Stimulated activated CD4-positive, alpha-beta T cell treated with anti-CD3 and anti-CD28 coated beads, TNF-alpha, amount 100 ng/mL, for 24 hours (primary cell): Measurements from ENCODE around the gene THRB.
"Not testable (repeated sequence)": the region's sequence is repeated elsewhere in the genome, so short reads cannot be mapped to it uniquely, and the experiment has no call there.

ENCODE experiments used
- DNase-seq, 3 experiments: peaks; one replicate each; pipeline ENCODE4 v3.0.0-alpha.2; 2020; ENCODE audit warnings: low read depth in 3 of 3

The THRB gene

GRCh38 chr3:24405057-24405456 lies 89.6 kb downstream of the THRB start:
- no peak for DNase-seq

- DNase-seq: no peak
These were observed 92.9 kb downstream of the THRB start for GRCh38 chr3:24401811-24402185.

- no peak for DNase-seq
These were observed 93.4 kb downstream of the THRB start for GRCh38 chr3:24401090-24401810.

GRCh38 chr3:24400450-24400849 lies 94.2 kb downstream of the THRB start:
- DNase-seq: no peak

- no peak for DNase-seq
These were observed 94.6 kb downstream of the THRB start for GRCh38 chr3:24400015-24400414.

- DNase-seq: no peak
These were observed 95.0 kb downstream of the THRB start for GRCh38 chr3:24399614-24400013.

GRCh38 chr3:24398712-24399111 lies 95.9 kb downstream of the THRB start:
- not testable (repeated sequence) for DNase-seq

GRCh38 chr3:24396338-24396737 lies 98.3 kb downstream of the THRB start:
- DNase-seq: no peak

- DNase-seq: no peak
These were observed 99.9 kb downstream of the THRB start for GRCh38 chr3:24394754-24395153.

- DNase-seq: no peak
These were observed 101.3 kb downstream of the THRB start for GRCh38 chr3:24393316-24393715.

GRCh38 chr3:24390169-24391130 lies 104.2 kb downstream of the THRB start:
- no peak for DNase-seq

GRCh38 chr3:24389108-24390090 lies 105.3 kb downstream of the THRB start:
- DNase-seq: no peak

GRCh38 chr3:24388611-24389010 lies 106.0 kb downstream of the THRB start:
- DNase-seq: no peak

- DNase-seq: no peak
These were observed 106.5 kb downstream of the THRB start for GRCh38 chr3:24388159-24388558.

- no peak for DNase-seq
These were observed 107.2 kb downstream of the THRB start for GRCh38 chr3:24387493-24387892.

GRCh38 chr3:24387000-24387399 lies 107.7 kb downstream of the THRB start:
- no peak for DNase-seq

- DNase-seq: no peak
These were observed 108.2 kb downstream of the THRB start for GRCh38 chr3:24386458-24386857.

- DNase-seq: no peak
These were observed 109.5 kb downstream of the THRB start for GRCh38 chr3:24385012-24385615.

GRCh38 chr3:24382647-24383046 lies 112.0 kb downstream of the THRB start:
- no peak for DNase-seq

GRCh38 chr3:24379936-24380335 lies 114.7 kb downstream of the THRB start:
- no peak for DNase-seq

- no peak for DNase-seq
These were observed 116.3 kb downstream of the THRB start for GRCh38 chr3:24378313-24378712.
